ENCODE data around the gene IGLL1.
A peak's percentile ranks its signal among the peaks of the same experiment; 100 is the strongest.
"Not testable (repeated sequence)": the region's sequence is repeated elsewhere in the genome, so short reads cannot be mapped to it uniquely, and the experiment has no call there.

Gene IGLL1

DNA sequence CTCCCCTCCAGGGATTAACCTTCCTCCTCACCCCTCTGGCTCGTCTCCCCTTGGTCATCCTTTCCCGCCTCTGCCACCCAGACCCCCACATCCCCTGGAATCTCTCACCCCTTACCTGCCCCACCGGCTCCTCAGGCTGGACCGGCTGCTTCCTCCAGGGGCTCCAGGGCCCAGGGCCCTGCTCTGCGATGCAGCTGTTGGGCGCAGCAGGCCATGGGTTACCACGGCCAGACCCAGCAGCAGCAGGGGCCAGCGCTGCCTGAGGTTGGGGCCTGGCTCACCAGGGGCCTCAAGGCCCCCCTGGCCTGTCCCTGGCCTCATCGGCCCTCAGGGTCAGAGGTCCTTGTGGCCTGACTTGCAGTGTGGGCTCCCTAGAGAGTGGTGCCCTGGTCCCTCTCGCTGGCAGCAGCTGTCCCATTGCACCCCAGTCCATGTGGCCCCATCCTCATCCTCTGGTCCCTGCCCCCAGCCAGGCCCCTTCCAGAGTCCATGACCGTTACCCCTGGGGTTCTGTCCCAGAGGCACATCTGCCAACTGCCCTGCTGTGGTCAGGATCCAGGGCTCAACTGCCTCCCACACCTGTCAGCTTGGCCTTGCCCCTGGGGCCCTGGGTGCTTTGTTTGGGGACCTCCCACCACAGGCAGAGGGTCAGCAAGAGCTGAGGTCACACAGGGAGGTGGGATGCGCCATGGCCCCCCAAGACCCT is at the start of gene IGLL1:
Gene IGLL1 (minus strand): TSS at position 421 of the 706 bp plus-strand sequence. CDS start 100 bp downstream, at position 321.
- Mint-ChIP-seq H3K27ac (no peak within 1 kb of the TSS), H3K27me3 (ENCODE audit: low read depth) (peaks cover 29% of the 10 kb centered on the region), H3K4me3 (no peak within 1 kb of the TSS), H3K9me3 (no peaks in the 10 kb centered on the region), H3K4me1 (ENCODE audit: low read depth) (peaks cover 5% of the 10 kb centered on the region), H3K36me3 (ENCODE audit: low read depth) (no peaks in the 10 kb centered on the region)

DNA sequence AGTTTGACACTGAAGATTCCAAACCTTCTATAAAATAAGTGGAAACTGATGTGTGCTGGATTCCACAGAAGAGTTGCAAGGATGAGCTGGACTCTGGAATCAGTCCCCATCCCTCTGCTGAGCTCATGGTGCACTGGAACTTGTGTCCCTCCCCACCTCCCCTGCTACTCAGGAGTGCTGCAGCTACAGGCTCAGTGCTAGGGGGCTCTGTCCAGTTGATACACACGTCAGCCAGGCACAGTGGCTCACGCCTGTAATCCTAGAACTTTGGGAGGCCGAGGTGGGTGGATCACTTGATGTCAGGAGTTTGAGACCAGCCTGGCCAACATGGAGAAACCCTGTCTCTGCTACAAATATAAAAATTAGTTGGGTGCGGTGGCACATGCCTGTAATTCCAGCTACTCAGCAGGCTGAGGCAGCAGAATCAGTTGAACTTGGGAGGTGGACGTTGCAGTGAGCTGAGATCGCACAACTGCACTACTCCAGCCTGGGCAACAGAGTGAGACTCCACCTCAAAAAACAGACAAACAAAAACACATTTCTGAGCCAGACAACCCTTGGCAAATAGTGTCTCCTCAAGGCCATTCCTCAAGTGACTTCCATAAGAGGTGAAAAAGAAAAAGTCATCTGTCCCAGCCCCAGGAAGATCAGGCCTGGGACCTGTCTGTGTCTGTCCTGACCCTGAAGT is 48.1 kb upstream of the IGLL1 start:
- H3K27me3 Mint-ChIP-seq (ENCODE audit: low read depth); H3K36me3 Mint-ChIP-seq (ENCODE audit: low read depth); H3K27ac Mint-ChIP-seq; H3K4me3 Mint-ChIP-seq; H3K9me3 Mint-ChIP-seq: not testable (repeated sequence)
- peaks cover 10% of the 10 kb centered on the region for H3K4me1 Mint-ChIP-seq (ENCODE audit: low read depth)

DNA sequence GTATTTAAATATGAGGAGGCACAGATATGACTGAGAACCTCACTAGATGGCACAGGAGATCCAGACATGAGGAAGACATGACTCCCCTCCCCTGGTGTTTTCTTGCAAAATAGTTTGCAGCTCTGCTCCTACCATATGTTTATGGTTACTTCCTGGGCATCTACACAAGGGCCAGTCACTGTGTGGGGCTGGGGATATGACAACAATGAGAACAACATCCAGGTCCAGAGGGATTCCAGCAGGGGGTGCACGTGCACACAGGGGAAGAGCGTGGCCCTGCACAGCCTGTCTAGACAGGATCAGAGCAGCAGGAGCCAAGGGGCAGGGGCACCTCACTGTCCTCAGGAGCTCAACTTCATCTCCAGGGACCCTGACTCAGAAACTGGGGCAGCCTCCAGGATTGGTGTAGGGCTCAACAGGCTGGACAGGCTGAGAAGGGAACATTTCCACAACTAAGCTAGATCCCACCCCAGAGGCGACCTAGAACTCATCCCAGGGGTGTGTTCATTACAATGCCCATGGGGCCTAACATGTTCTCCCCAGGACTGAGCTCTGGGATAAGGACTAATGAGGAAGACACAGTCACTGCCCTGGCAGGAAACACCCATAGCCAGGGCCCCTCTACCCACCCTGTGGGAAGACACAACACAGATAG is 47.4 kb upstream of the IGLL1 start:
- peak overlapping the region; percentile 46 for H3K27ac Mint-ChIP-seq
- H3K27me3 Mint-ChIP-seq (ENCODE audit: low read depth); H3K36me3 Mint-ChIP-seq (ENCODE audit: low read depth): not testable (repeated sequence)

DNA sequence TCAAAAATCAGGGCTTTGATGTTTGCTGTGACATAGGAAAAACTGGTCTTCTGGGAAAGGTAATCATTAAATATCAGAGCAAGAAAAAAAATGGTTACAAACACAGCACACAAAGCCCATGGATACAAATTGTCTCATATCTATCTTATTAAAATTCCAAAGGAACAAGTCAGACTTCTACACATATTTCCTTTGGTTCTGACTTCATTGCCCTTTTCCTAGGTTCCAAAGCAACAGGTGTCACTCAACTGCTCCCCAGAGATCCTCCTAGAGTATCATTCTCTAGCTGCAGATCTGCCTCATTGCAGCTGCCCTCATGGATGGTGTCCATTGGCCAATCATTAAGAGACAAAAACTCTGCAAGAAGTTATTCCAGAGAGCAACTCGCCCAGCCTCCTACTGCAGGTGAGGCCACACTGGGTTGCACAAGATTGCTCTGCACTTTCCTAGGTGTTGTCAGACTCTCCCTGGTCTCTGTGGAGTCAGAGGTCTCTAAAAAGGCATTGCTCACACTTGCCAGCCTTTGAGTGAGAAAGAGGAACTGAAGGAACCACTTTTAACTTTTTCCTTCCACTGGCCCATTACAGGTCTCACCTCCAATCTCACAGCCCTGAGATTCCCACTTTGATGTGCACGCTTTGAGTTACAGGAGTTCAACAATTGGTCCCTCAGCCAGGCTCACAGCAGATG is 46.3 kb upstream of the IGLL1 start:
- Mint-ChIP-seq H3K27me3 (ENCODE audit: low read depth) (no peaks in the 10 kb centered on the region), H3K36me3 (ENCODE audit: low read depth) (peaks cover 3% of the 10 kb centered on the region), H3K4me1 (ENCODE audit: low read depth) (peaks cover 6% of the 10 kb centered on the region), H3K4me3 (no peak overlapping the region), H3K27ac (no peak overlapping the region), H3K9me3 (no peaks in the 10 kb centered on the region)

More for the DNA sequence above, 47.4 kb upstream of the IGLL1 start:
- H3K4me1 Mint-ChIP-seq (ENCODE audit: low read depth), result peaks cover 10% of the 10 kb centered on the region
- H3K9me3 Mint-ChIP-seq, H3K4me3 Mint-ChIP-seq: not testable (repeated sequence)

DNA sequence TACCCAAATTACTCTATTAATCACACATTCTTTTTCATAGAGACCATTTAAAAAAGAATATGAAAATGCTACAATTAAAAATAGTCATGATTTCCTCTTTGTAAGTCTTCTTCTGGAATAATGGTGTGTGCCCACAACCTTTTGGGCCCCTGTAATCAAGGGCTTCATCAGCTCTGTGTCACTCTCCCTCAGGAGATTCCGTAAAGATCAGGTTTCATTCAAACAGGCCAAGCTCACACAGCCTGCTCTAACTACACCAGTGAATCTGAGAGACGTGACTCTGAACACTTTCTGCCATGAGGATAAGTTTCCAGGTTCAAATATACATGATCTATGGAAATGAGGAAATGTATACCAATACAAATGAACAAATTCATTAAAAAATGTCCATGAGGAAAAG is 42.5 kb upstream of the IGLL1 start:
- Mint-ChIP-seq H3K27me3 (ENCODE audit: low read depth) (no peaks in the 10 kb centered on the region), H3K36me3 (ENCODE audit: low read depth) (peaks cover 3% of the 10 kb centered on the region), H3K4me1 (ENCODE audit: low read depth) (peaks cover 4% of the 10 kb centered on the region), H3K9me3 (no peaks in the 10 kb centered on the region), H3K4me3 (no peak overlapping the region), H3K27ac (no peak overlapping the region)

DNA sequence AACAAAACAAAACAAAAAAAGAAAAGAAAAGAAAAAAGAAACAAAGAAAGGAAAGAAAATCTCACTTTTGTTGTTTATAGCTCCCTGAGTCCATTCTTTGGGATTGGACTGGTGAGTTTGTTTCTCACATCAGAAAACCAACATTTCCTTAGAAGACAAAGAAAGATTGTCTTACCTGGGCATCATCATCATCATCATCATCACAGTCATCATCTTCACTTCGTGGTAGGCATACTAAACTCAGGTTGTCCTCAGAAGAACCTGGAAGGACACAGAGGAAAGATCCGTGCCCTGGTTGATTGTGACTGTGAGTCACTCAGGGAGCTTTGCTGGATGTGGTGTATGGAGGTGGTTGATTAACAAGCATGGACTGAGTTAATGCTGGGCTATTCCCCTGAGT is 41.8 kb upstream of the IGLL1 start:
- not testable (repeated sequence) for H3K27me3 Mint-ChIP-seq (ENCODE audit: low read depth); H3K4me3 Mint-ChIP-seq; H3K36me3 Mint-ChIP-seq (ENCODE audit: low read depth); H3K27ac Mint-ChIP-seq; H3K4me1 Mint-ChIP-seq (ENCODE audit: low read depth); H3K9me3 Mint-ChIP-seq

DNA sequence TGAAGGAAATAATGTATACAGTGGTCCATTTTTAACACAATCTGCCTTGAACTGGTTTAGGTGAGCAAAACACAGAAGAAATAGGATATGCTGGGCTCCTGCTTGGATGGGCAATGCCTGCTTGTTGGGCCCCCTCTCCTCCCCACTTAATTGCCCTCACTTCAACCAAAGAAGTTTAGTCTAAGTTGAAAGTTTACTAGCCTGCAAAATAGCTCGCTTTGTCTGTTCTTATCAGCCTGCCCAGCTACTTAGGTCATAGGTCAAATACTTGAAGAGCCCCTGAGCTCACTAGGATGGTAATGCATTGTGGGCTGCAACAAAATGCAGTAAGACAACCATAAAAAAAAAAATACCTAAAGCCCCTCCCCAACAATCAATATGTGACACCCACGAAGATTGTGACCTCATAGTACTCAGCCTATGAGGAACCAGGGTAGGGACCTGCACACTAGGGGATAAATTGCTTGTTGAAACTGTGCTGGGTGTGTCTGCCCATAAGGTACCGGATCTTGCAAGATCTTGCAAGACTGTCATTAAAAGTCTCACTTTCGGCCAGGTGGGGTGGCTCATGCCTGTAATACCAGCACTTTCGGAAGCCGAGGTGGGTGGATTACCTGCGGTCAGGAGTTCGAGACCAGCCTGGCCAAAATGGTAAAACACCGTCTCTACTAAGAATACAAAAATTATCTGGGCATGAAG is 41.1 kb upstream of the IGLL1 start:
- no peaks in the 10 kb centered on the region for H3K9me3 Mint-ChIP-seq
- peaks cover 3% of the 10 kb centered on the region for H3K36me3 Mint-ChIP-seq (ENCODE audit: low read depth)
- H3K4me3 Mint-ChIP-seq, result no peak overlapping the region
- no peak overlapping the region for H3K27ac Mint-ChIP-seq
- H3K4me1 Mint-ChIP-seq (ENCODE audit: low read depth), result no peaks in the 10 kb centered on the region
- H3K27me3 Mint-ChIP-seq (ENCODE audit: low read depth), result no peaks in the 10 kb centered on the region

DNA sequence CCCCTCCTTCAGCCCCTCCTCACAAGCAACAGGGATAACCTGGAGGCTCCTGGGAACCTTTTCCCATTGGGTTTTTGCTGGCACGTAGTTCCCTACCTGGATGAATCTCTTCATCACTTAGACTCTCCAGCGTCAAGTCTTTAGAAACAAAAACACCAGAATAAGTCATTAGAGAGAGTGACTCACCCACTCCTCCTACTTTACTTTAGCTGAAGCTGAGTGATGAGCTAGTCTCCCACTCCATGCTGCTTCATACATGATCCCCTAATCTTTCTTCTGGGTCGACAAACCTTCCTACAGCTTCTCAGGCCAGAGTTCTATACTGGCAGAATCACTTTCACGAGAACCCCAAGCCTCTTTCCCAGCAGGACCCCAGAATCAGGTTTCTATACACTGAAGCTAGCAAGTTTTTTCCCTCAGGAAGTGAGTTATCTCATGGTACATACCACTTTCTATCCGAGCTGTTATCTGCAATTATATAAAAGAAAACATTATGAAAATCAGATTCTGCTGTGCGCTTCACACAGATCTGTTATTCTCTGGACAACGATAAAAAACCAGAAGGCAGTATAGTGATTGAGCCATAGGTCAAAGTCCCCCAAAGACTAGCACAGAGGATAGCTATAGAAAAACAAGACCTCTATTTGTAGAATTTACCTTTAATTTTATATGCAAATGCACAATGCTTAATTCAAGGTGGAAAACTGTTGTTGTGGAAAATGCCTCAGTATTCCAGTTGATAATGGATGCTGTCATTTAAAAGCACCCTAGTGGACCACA is 33.3 kb upstream of the IGLL1 start:
- H3K36me3 Mint-ChIP-seq (ENCODE audit: low read depth), result no peaks in the 10 kb centered on the region
- H3K27ac Mint-ChIP-seq, result no peak overlapping the region
- H3K4me3 Mint-ChIP-seq, result no peak overlapping the region
- H3K27me3 Mint-ChIP-seq (ENCODE audit: low read depth), result no peaks in the 10 kb centered on the region
- H3K9me3 Mint-ChIP-seq, result no peaks in the 10 kb centered on the region
- H3K4me1 Mint-ChIP-seq (ENCODE audit: low read depth), result peaks cover 18% of the 10 kb centered on the region

DNA sequence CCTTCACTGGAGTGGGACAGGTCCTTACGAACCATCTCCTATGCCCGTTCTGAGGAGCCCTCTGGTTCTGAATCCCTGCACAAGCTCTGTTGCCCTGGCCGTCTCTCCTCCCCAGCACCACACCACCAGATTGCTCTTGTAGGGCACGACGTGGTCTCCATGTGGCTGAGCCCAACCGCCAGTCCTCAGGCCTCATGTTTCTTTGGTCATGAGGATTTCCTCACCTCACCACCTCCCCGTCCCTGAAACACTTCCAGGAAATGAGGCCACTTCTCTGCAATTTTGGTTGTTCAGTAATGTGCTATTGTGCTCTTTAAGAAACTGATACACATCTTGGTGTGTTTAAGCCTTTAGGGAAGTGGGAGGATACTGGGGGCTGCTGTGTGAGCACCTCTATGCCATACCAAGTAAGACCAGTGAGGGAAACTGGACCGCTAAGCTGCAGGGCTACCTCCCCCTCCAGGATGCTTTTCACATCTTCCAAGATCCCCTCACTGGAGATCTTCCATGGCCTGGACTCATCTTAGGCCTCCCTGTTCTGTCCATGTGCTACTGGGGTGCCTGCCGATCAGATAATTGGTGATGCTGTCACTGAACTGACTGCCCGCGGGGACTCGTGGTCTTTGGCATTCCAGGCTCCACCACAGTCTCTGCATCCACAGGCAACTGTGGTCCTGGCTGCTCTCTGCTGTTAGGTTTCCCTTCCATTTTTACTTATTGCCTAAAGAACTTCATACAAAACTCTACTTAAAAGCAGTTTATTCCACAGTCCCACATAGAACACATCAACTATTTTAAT is 30.1 kb upstream of the IGLL1 start:
- Mint-ChIP-seq H3K27me3 (ENCODE audit: low read depth) (no peaks in the 10 kb centered on the region), H3K27ac (peak overlapping the region; percentile 28), H3K9me3 (no peaks in the 10 kb centered on the region), H3K4me1 (ENCODE audit: low read depth) (peaks cover 18% of the 10 kb centered on the region), H3K36me3 (ENCODE audit: low read depth) (no peaks in the 10 kb centered on the region), H3K4me3 (no peak overlapping the region)

DNA sequence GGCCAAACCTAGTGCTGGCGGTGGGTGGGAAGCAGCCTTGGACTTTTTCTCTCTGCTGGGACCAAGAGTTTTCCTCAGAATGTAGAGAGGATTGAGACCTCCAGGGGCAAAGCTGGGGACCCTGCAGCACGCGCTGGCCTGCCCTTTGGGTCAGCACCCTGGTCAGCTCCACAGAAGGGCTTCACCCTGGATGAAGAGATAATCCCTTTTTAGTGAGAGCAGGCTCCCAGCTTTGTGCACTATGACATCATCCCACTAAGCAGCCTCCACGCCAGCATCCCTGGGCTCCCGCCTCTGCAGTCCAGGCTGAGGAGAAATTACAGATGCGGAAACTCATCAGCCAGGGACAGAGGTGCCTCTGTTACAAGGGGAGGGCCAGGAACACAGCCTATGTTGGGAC is 28.5 kb upstream of the IGLL1 start:
- Mint-ChIP-seq H3K4me3 (no peak overlapping the region), H3K27me3 (ENCODE audit: low read depth) (peaks cover 3% of the 10 kb centered on the region), H3K27ac (no peak overlapping the region), H3K36me3 (ENCODE audit: low read depth) (no peaks in the 10 kb centered on the region), H3K9me3 (no peaks in the 10 kb centered on the region), H3K4me1 (ENCODE audit: low read depth) (peaks cover 18% of the 10 kb centered on the region)

DNA sequence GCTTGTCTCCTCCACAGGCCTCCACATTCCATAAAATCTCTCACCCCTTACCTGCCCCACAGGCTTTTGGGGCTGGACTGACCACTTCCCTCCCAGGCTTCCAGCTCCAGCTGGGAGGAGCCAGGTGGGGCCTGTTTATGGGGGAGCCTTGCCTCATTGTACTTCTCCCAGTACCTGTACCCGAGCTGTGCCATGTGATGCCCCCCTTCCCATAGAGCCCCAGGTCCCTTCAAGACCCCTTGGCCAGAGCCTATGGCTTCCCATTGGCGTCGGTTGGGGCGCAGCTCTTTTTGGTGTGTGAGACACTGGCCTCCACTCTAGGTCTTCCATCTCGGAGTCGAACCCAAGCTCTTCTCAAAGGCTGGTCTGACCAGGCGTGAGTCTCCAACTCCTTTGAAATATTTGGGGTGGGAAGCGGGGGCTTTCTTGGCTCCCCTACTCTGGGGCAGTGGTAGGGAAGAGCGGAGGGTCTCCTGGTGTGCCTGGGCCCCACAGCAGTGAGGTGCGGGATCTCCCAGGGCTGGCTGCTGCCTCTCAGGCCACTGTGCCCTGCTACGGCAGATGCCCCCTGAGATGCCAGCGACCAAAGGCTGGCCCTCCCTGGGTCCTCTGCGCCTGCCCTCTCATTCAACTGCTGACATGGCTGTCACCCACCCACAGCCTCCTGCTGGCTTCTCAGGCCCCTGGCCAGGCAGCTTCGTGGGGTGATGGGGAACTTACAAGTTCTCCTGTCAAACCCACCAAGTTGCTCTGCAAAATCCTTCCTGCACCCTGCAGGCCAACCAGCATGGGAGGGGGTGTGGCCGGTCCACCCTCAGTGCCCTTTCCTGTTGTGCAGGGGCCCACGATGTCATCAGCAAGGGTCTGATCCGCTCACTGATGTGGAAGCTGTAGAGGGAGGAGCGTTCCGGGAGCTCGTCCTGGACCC is 26.4 kb upstream of the IGLL1 start:
- Mint-ChIP-seq H3K4me1 (ENCODE audit: low read depth) (peaks cover 14% of the 10 kb centered on the region), H3K27ac (no peak overlapping the region), H3K4me3 (no peak overlapping the region), H3K36me3 (ENCODE audit: low read depth) (no peaks in the 10 kb centered on the region), H3K27me3 (ENCODE audit: low read depth) (peaks cover 3% of the 10 kb centered on the region), H3K9me3 (no peaks in the 10 kb centered on the region)

DNA sequence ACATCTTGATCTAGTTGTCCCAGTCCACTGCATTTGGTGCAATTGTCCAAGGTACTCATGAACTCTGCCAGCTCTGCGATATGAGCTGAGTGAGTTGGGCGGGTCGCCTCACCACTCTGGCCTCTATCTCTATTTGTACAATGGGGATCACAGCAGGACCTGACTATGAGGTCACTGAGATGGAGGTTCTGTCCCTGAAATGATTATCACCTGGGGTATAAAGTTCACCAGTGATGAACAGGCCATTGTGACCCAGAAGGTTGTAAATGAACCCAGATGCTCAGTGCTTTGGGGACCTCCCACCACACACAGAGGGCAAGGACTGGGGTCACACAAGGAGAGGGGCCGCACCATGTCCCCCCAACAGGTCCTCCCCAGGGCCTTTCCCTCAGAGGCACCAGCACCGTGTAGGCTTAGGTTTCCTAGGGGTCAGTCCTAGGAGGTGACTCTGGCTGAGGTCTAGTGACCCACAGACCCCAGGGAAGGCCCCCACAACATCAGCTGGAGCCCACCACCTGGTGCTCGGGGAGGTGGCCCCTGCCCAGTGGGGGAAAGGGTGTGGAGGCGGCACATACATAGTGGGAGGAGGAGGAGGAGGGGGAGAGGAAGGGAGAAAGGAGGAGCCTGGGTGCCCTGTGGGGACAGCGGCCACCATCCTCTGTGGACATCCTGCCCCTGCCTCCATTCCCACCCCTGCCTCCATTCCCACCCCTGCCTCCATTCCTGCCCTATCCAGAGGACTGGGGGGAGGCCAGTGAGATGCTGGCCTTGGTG is 25.0 kb upstream of the IGLL1 start:
- no peaks in the 10 kb centered on the region for H3K9me3 Mint-ChIP-seq
- H3K36me3 Mint-ChIP-seq (ENCODE audit: low read depth), result no peaks in the 10 kb centered on the region
- no peak overlapping the region for H3K4me3 Mint-ChIP-seq
- peaks cover 6% of the 10 kb centered on the region for H3K4me1 Mint-ChIP-seq (ENCODE audit: low read depth)
- peaks cover 3% of the 10 kb centered on the region for H3K27me3 Mint-ChIP-seq (ENCODE audit: low read depth)
- H3K27ac Mint-ChIP-seq, result no peak overlapping the region

Data from T-helper 1 cell treated with Interleukin-12 subunit alpha and Interleukin-12 subunit beta and Interleukin-4 antibody, amounts not matched to agents 30 μg/mL and 1 μg/mL, for 36 hours (primary cell).